Measurements from ENCODE around the gene C4BPB.

Gene C4BPB

GRCh38 chr1:207060596-207060995 is 28.1 kb upstream of the C4BPB start:
- DNase-seq, result no peak

DNA sequence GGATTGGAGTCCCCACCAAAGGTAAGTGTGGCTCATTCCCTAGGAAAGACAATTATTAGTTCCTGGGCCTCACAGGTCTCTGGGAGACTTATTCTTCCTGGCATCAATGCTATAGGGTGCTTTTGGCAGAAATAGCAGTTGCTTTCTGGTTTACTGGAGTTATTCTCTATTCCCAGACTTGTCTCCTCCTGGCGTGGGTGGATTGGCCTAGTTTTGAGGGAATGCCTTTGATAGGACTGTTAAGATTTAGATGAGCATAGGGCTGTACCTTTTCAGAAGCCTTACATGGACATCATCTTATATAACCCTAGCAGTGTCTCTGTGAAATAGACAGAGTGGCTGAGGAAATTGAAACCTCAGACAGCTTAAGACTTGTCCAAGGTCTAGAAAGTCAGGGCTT is 26.6 kb upstream of the C4BPB start:
- DNase-seq, result no peak

DNA sequence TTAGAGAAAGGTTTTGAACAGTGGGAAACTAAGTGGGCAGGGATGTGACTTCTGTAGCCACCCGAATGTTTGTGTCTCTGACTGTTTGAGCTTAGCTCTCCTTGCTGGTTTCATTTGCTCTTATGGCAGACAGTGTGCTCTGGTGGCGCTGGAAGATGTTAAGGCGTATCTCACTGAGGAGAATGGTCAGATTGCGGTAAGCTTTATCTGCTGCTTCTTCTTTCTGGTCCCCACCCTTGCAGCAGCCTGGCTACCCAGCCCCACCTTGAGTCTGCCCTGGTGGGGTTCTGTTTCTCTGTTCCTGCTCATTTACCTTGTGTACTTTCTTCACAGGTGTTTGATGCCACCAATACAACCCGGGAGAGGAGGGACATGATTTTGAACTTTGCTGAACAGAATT is 25.6 kb upstream of the C4BPB start:
- DNase-seq, result no peak

GRCh38 chr1:207064561-207064960 is 24.1 kb upstream of the C4BPB start:
- DNase-seq, result no peak

DNA sequence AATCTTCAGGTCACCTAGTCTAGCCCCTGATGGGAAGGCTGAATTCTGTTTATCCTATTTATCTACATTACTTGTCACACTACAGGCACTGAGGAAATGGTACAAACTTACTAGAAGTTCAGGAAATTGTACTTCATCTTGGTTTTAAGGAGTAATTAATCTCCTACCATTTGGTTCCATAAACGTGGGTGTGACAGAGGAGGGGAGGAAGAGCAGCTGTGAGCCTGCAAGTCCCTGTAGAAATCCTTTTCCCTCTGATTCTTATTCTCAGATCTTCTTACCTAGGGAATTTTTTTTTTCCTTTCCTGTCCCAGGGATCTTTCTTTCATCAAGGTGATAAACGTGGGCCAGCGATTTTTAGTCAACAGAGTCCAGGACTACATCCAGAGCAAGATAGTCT is 21.5 kb upstream of the C4BPB start:
- DNase-seq, result no peak

DNA sequence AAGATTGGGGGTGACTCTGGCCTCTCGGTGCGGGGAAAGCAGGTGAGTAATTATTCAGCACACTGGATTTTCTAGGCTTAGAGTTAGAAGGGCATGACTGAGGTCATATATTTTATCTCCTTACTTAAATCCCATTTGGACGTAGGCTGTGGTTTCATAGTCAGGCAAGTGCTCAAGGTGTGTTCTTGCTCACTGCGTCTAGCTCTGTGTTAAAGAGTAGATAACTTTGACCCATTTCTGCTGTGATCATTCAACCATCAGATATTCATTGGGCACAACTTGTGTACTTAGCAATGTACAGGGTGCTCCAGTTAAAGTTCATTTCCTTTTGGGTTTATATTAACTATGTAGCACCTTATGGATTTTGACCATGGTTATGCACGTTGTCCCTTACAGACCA is 21.0 kb upstream of the C4BPB start:
- DNase-seq, result no peak

DNA sequence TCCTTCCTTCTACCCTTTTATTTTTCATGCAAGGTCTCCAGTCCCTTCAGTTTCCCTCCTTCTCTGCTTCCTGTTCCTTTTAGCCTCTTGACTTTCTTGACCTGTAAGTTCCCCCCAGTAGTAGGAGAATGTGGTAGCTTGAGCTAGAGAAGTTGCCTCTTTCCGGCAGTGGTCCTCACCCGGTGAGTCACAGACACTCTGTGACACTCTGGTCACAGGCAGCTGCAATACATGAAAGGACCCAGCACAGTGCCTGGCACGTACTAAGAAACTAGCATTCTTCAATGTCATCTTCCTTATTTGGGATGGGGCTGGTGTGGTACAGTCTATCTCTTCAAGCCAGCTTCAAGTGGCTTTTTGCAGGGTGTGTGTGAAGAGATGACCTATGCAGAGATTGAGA is 19.6 kb upstream of the C4BPB start:
- DNase-seq, result no peak

DNA sequence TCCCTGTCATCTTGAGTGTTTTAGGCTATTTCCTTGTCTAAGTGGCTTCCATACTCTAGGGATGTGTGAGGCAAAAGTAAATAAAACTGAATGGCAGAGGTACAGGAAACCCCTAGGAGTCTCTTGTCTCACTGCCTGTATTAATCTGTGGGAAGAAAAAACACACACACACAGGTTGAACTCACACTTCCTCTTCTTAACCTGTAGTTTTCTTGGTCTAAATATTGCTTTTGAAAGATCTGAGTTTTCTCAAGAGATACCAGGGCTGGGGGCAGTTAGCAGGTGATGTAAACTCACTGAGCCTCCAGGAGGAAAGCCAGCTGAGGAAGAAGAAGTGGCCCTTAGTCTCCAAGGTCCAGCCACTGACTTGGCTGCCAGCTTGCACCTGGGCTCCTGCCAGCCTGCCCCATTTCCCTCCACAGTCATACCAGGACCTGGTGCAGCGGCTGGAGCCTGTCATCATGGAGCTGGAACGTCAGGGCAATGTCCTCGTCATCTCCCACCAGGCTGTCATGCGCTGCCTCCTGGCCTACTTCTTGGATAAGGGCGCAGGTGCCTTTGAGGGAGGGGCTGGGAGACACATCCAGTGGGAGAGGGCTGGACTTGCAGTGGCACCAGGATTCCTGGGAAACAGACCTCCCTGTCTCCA is 18.7 kb upstream of the C4BPB start:
- no peak for DNase-seq

- no peak for DNase-seq
Observed at GRCh38 chr1:207070811-207071210, 17.8 kb upstream of the C4BPB start.

DNA sequence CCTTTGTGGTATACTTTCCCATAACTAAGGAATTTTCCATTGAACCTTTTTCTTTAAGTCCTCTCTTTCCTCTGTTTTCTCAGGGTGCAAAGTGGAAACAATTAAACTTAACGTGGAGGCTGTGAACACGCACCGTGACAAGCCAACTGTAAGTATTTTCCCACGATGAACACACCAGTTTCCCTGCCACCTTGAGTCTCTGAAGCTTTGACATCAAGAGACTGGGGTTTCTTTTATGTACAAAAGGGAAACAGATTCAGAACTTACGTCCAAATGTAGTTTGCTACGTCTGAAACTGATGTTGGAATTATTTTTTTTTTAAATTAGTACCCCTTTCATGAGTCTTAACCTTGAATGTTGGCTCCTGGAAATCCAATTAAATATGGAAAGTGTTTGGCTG is 17.2 kb upstream of the C4BPB start:
- no peak for DNase-seq

DNA sequence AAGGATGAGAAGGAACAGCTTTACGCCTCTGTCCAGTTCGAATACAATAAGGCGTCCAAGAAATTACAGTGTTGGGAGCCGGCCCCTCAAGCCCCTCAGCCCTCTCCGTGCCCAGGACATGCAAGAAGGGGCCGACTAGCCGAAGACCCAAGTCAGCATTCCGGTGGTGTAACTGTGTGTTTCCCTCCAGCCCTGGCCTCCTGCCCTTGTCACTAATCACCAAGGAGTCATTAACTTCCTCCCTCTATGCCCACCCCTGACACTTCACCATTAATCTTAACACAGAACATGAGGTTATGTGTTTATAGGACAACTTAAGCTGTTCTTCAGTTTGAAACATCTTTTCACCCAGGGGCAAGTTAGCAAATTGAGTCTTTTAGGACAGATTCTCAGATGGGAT is 16.4 kb upstream of the C4BPB start:
- no peak for DNase-seq

GRCh38 chr1:207073906-207074820 is 14.5 kb upstream of the C4BPB start:
- DNase-seq, result no peak

DNA sequence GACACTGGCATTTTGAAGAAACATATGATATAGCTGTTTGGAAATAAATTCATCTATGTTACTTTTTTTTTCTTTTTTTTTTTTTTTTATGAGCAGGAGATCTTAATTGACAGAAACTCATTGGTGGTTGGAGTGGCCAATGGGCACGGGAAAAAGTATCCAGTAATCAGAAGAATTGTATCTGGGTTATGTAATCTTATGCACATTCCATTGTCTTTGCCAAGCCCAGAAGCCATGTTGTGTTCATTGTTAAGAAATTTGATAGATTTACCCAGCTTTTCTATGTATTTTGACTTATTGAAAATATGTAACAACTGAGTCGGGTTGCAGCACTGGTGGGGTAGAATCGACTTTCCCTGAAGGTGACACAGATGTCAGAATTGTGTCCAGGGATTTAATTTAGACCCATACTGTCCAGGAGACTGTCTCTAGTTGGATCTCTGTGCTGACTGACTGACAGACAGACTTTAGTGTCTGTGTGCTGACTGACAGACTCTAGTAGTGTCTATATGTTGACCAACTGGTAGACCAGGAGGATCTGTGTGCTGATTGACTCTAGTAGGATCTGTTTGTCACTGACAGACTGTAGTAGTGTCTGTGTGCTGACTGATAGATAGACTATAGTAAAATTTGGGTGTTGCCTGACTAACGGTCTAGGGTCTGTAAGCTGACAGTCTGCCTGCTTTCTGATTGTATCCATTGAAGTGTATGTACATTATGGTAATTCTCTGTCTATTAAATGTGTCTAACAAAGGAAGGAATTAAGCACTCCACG is 12.3 kb upstream of the C4BPB start:
- DNase-seq, result no peak

DNA sequence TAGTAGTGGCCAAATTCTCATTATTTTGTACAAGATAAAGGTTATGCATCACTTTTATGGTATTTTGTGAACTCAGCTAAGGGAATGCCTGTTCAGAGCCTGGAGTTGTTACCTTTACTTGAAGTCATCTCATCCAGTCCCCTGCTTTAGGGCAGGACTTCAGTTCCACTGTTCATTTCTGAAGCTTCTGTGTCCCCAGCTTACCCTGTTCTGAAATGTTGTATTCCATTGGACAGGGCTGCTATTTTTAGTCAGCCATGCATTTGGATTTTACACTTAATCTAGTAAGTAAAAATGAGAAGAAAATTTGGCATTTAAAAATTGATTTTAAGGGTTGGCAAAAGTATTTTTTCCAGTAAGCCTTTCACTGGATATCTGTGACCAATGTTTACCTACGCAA is 11.6 kb upstream of the C4BPB start:
- DNase-seq, result no peak

- no peak for DNase-seq
Observed at GRCh38 chr1:207077470-207078377, 10.9 kb upstream of the C4BPB start.

DNA sequence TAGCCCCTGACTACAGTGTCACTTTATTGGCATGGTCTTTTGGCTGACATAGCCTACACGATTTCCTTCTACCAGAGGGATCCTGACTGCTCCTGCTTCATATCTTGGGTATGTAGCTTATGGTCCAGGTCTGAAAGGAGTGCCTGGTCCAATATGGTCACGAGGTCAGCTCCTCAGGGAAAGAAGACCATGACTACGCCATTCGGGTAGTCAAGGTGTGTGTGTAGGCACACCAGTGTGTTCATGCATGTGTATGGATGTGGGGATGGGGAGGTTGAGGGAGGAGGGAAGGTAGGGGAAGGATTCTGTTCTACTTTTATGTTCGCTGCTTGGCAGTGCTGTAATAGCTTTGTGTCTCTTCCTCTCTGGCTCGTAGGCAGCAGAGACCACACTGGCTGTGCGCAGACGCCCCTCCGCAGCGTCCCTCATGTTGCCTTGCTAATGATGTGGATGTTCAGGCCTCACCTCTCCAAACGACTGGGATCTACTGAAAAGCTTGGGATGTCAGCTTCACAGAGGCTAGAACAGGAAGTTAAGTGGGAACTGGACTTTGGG is 10.0 kb upstream of the C4BPB start:
- no peak for DNase-seq

DNA sequence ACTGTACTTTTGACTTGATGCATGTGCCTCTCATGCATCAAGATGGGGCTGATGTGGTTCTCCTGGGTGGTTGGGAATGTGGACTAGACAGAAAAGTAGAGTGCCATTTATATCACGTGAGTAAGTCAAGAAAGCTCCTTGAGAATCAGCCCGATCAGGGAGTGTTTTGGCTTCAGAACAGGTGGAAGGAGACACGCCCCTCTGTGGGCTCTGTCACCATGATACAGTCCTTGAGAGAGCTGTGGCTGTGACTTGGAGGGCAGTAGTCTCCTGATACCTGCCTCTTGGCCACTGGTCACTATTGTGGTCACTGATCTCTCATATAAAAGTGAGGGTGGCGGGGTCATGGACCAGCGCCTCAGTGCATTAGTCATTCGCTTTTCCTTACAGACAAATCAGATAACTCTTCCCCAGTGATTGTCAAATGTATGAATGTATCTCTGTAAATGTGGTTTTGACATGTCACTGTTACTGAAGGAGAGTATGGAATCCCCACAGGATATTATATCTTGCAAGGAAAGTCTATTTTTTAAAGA is 8.9 kb upstream of the C4BPB start:
- DNase-seq, result no peak

GRCh38 chr1:207081088-207081487 is 7.6 kb upstream of the C4BPB start:
- no peak for DNase-seq

GRCh38 chr1:207081806-207082205 is 6.9 kb upstream of the C4BPB start:
- DNase-seq, result no peak

GRCh38 chr1:207084232-207084631 is 4.4 kb upstream of the C4BPB start:
- DNase-seq, result no peak

GRCh38 chr1:207084701-207085180 is 3.9 kb upstream of the C4BPB start:
- no peak for DNase-seq

DNA sequence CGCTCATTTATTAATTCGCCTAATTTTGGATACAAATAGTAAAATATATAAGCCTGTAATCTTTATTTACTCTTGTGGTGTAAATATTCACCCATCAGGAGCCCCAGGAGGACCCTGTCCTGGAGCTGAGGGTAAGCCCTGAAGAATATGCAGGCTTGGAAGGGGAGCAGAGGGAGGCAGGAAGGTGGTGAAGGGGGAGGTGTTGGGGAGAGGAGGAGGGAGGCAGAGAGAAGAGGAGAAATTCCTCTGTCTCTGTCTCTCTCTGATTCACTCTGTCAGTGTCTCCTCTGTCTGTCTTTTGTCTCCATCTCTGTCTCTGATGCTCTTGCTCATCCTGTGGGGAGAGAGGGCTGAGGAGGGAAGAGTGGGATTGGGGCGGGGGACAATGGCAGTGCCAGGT is 2.8 kb upstream of the C4BPB start:
- DNase-seq, result no peak
